ENCODE measurements around the gene TMEM108. TPM values are rescaled to one million over a fixed set of nuclear protein-coding genes. Genes with fewer than 3 reads are reported as not detected.

Gene TMEM108
- total and polyA plus RNA-seq, 9 donors = under 0.01 to 4.2 (median 0.46) TPM; not detected in 2

- intact Hi-C loops (cut with DNase I) = no loop called here
- H3K4me1 ChIP-seq (ENCODE audit: insufficient read depth) = no peaks in the 10 kb centered on the region
- WGBS, 3 donors = 90 to 95% (median 93%) methylated on average over 15 of the region's 15 CpGs
- no peaks in the 10 kb centered on the region for H3K9me3 ChIP-seq
- no peak within 1 kb of the TSS for H3K27ac ChIP-seq
- no peak within 1 kb of the TSS for H3K4me3 ChIP-seq
- H3K36me3 ChIP-seq = no peaks in the 10 kb centered on the region
- TF ChIP-seq, protein P1, sequence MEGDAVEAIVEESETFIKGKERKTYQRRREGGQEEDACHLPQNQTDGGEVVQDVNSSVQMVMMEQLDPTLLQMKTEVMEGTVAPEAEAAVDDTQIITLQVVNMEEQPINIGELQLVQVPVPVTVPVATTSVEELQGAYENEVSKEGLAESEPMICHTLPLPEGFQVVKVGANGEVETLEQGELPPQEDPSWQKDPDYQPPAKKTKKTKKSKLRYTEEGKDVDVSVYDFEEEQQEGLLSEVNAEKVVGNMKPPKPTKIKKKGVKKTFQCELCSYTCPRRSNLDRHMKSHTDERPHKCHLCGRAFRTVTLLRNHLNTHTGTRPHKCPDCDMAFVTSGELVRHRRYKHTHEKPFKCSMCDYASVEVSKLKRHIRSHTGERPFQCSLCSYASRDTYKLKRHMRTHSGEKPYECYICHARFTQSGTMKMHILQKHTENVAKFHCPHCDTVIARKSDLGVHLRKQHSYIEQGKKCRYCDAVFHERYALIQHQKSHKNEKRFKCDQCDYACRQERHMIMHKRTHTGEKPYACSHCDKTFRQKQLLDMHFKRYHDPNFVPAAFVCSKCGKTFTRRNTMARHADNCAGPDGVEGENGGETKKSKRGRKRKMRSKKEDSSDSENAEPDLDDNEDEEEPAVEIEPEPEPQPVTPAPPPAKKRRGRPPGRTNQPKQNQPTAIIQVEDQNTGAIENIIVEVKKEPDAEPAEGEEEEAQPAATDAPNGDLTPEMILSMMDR (IDR thresholded peaks at IDR 0.05) = no peak
- no peak for TF ChIP-seq POLR2A (IDR thresholded peaks at IDR 0.05)
- TF ChIP-seq EP300 (IDR thresholded peaks at IDR 0.05) = no peak
- no peaks in the 10 kb centered on the region for H3K27me3 ChIP-seq
- DNase-seq = no peak
Observed at GRCh38 chr3:133400006-133400515, 361.9 kb downstream of the TMEM108 start, which contains the start of gene BFSP2. TSS of gene BFSP2 (plus strand) at chr3:133400056. CDS start at chr3:133400084, 28 bp downstream.

GRCh38 chr3:133401374-133402135 is 363.4 kb downstream of the TMEM108 start:
- no peak overlapping the region for H3K27ac ChIP-seq
- H3K9me3 ChIP-seq = no peaks in the 10 kb centered on the region
- TF ChIP-seq POLR2A (IDR thresholded peaks at IDR 0.05) = no peak
- TF ChIP-seq, protein P1 (IDR thresholded peaks at IDR 0.05) = no peak
- no peak for TF ChIP-seq EP300 (IDR thresholded peaks at IDR 0.05)
- no peaks in the 10 kb centered on the region for H3K36me3 ChIP-seq
- DNase-seq = peak in 2 of 5 donors; percentile 26 to 39
- H3K4me1 ChIP-seq (ENCODE audit: insufficient read depth) = no peaks in the 10 kb centered on the region
- 39 to 48% (median 43%) methylated on average over 2 of the region's 2 CpGs for WGBS, 3 donors
- intact Hi-C loops (cut with DNase I) = no loop called here
- H3K27me3 ChIP-seq = no peaks in the 10 kb centered on the region
- H3K4me3 ChIP-seq = no peak overlapping the region

DNA sequence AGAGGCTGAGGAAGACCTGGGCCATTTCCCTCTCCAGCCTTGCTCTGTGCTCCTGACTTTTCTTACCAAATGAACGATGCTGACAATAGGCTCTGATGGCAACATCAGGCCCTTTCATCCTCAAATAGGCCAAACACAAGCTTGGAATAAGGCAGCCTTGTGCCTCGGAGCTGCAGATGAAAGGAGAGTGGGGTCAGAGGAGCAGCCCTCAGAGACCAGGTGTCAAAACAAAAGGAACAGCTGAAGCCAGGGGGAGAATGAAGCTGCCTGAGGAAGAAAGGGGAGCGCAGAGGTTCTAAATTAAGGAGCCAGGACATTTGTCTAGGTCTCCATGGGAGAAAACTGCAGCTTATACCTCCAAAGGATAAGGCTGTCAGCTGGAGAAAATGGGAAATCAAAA is 366.7 kb downstream of the TMEM108 start:
- DNase-seq = no peak
- Histone ChIP-seq H3K9me3 (no peaks in the 10 kb centered on the region), H3K27ac (no peak overlapping the region), H3K27me3 (no peaks in the 10 kb centered on the region), H3K36me3 (no peaks in the 10 kb centered on the region), H3K4me1 (ENCODE audit: insufficient read depth) (no peaks in the 10 kb centered on the region), H3K4me3 (no peak overlapping the region)
- TF ChIP-seq, protein P1 (IDR thresholded peaks at IDR 0.05) = no peak
- TF ChIP-seq POLR2A (IDR thresholded peaks at IDR 0.05) (no peak), EP300 (IDR thresholded peaks at IDR 0.05) (no peak)
- intact Hi-C loops (cut with DNase I) = no loop called here
- 70 to 85% (median 80%) methylated on average over 3 of the region's 3 CpGs for WGBS, 3 donors

- Histone ChIP-seq H3K27ac (no peak overlapping the region), H3K27me3 (no peaks in the 10 kb centered on the region), H3K9me3 (no peaks in the 10 kb centered on the region), H3K36me3 (no peaks in the 10 kb centered on the region), H3K4me3 (no peak overlapping the region), H3K4me1 (ENCODE audit: insufficient read depth) (no peaks in the 10 kb centered on the region)
- TF ChIP-seq POLR2A (IDR thresholded peaks at IDR 0.05) = no peak
- no peak for TF ChIP-seq EP300 (IDR thresholded peaks at IDR 0.05)
- TF ChIP-seq, protein P1 (IDR thresholded peaks at IDR 0.05) = no peak
- no peak for DNase-seq
- intact Hi-C loops (cut with DNase I) = no loop called here
- 77 to 87% (median 77%) methylated on average over 2 of the region's 2 CpGs for WGBS, 3 donors
Observed at GRCh38 chr3:133408366-133408765, 370.2 kb downstream of the TMEM108 start.
